ENCODE results near the gene PHF21A. TPM values are rescaled to one million over a fixed set of nuclear protein-coding genes. Genes with fewer than 3 reads are reported as not detected.
"Not testable (repeated sequence)": the region's sequence is repeated elsewhere in the genome, so short reads cannot be mapped to it uniquely, and the experiment has no call there.

PHF21A gene
- total RNA-seq, 1 donor from 2014 or later = 17.2 TPM

DNA sequence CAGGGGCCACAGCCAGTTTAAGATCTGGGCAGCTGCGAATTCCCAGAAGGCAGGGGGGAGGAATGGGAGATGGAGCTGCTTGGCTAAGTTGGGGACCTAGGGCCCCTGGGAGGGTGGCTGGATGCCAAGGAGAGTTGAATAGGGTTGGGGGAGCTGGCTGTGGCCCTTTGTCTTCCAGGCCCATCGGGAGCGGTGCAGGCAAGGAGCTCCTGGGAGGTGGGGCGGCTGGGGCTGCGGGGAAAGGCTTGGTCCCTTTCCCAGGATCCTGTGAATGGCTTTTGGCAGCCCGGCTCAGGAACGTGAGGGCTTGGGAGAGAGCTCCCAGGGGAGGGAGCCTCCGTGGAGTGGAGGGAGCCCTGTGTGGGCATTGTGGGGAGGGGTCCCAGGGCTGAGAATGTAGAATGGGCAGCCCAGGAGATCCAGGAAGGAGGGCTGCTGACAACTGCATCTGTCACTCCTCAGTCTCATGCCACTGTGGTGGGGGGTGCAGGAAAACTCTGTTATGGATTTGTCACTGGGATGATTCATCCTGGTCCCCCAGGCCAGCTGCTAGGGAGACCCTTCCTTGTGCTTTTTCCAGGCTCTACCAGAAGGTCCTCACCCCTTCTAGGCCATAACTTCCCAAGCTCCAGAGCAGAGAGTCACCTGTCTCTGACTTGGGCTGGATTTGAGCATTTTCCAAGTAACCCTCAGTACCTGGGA lies 220.2 kb downstream of the PHF21A start:
- ATAC-seq = no peak

DNA sequence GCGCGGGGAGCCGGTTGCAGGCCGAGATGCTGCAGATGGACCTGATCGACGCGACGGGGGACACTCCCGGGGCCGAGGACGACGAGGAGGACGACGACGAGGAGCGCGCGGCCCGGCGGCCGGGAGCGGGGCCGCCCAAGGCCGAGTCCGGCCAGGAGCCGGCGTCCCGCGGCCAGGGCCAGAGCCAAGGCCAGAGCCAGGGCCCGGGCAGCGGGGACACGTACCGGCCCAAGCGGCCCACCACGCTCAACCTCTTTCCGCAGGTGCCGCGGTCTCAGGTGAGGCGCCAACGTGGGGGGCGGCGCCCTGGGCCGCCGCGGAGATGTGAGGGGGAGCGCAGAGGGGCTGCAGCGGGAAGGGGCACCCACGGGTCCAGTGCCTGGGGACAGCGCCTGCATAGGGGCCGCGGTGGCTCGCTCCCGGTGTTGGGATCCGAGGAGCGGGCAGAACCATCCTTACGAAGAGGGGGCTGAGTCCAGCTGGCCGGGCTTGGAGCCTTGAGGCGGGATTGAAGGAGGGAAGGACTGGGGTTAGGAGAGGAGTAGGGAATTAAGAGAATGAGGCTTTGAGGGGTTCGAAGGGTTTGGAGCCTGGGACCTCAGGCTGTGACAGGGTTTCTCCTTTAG lies 221.0 kb downstream of the PHF21A start:
- not testable (repeated sequence) for ATAC-seq

- peak; percentile 63 for ATAC-seq
These were observed 221.6 kb downstream of the PHF21A start for GRCh38 chr11:45899448-45900174.

DNA sequence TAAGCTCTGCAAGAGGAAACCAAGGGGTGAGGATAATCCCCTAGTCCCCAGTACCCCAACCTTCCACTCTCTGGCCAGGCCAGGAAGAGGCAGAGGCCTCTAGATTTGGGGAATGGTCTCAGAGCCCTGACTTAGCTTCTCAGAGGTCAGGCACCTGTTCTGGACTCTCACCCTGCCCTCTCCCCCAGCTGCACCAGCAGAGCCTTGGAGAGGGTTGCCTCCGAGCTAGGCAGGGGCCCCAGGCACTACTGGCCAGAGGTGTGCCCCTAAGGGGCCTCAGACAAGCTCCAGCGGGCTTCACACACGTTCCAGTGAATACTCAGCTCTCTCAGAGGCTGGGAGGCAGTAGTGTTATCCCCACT lies 222.2 kb downstream of the PHF21A start:
- no peak for ATAC-seq

GRCh38 chr11:45897556-45897955 lies 223.7 kb downstream of the PHF21A start:
- no peak for ATAC-seq

GRCh38 chr11:45896422-45896984 lies 224.8 kb downstream of the PHF21A start:
- ATAC-seq = no peak

- no peak for ATAC-seq
These were observed 225.5 kb downstream of the PHF21A start for GRCh38 chr11:45895553-45896259.

GRCh38 chr11:45894555-45895247 lies 226.6 kb downstream of the PHF21A start:
- ATAC-seq = no peak

- no peak for ATAC-seq
These were observed 228.4 kb downstream of the PHF21A start for GRCh38 chr11:45892856-45893255.

DNA sequence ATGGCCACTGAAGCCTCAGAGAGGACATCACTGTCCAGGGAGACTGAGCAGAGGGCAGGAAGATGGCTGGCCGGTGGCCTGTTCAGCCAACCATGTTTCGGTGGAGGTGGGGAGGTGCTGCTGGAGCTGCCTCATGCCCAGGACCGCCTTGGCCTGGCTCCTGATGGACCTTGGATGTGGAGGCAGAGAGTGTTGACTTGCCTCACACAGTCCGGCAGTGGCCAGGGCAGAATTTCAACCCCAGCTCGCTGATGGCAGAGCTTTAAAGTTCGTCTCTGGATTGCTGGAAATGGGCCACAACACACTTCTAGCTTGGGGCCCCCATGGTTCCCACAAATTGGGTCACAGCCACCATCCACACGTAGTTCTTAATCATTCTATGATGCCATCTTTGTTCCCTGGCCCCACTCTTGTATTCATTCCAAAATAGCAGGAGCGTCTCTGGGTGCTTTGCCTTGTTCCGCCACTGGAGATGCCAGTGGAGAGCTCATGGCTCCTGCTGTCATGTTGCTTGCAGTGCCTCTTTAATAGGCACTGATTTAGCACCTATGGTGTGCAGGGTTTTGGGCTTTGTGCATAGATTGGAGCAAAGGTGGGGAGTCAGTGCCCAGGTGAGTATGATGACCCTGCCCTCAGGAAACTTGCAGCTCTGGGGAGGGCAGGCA lies 230.2 kb downstream of the PHF21A start:
- ATAC-seq = no peak

GRCh38 chr11:45889966-45890365 lies 231.3 kb downstream of the PHF21A start:
- ATAC-seq = no peak

DNA sequence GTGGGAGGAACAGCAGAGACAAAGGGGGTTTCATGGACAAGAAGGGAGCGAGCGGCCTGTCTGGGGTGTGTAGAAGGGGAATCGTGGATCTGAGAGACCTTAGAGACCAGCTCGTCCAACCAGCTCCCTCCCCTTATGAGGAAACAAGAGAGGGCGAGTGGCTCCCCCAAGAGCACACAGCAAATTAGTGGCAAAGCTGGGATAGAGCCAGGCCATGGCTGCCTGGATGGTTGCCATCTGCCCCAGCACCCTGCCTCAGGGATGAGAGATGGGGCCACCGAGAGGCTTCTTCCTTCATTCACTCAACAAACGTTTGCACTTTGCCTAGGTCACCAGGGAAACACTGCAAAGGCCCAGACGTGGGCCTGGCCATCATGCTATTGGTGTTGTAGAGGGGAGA lies 231.7 kb downstream of the PHF21A start:
- no peak for ATAC-seq

DNA sequence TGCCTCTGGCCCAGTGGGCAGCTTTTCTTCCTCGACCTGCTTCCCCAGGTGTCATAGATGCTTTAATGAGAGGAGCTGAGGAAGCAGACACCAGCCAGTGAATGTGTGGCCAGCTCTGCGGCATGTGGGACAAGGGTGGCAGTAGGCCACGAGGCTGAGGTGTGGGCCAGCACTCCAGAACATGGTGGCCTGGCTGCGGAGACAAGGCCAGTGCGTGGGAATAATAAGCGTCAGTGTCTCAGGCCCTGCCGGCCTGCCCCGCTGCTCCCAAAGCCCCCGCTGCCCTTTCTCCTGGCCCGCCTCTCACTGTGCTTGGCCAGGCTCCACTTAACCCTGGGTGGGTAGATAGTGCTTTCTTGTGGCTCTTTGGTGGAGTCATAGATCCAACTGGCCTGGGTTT lies 233.7 kb downstream of the PHF21A start:
- no peak for ATAC-seq

DNA sequence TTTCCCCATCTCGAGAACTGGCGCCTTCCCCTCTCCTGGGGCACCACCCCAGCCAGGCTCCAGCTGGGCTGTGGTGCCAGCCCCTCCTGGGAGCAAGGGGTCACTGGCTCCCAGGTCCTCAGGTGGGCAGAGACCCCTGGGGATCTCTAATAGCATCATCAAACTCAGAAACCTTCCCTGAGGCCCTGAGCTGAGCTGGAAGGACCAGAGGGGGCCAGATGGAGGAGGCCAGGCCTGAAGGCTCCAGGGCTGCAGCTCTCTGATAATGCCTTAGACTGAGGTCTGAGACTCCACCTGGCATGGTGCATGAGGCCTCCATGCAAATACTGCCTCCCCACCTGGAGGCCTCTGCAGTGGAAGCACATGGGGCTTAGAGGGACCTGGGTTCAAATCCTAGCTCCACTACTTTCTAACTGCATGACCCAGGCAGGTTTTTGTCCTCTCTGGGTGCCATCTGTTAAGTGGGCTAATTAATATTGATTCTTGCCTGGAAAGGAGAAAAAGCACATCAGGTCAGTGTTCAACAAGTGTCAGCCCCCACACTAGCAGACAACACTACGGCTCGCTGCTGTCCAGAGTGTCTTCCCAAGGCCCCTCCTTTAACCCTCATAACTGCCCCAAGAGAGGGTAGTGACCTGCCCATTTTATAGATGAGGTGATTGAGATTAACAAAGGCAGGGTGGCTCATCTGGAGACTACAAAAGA lies 234.3 kb downstream of the PHF21A start:
- no peak for ATAC-seq

DNA sequence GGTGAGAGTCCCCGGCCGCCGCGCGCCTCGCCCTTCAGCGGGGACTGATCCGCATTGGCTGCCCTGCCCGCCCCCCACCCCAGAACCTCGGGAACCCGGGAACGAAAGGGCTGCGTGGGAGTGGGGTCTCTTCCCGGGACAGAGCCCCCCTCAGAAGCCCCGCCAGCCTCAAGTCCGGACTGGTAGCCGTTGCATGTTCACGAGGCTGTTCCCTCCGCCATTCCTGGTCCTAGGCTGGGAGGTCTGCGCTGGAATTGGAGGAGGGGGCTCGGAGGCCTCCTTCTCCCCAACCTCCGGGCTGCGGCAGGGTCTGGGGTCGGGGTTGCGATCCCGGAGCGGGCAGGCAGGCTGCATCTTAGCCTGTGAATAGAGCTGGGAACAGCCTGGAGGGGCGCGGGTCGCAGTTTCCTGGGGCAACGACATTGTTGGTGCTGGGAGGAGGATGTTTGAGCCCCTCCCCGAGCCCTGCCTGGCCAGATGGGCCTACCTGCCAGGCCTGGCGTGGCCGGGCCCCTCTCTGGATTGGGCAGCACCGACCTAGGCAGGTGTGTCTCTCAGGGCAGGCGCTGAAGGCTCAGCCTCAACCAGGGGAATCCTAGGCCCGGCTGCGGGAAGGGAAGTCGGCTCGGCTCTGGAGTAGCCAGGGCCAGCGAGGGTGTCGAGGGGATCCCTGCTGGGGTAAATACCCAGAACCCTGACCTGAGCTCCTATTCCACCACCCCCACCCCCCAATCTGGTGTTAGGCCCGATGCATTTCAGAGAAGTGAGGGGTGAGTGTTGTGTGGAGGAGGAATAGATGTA lies 235.1 kb downstream of the PHF21A start:
- ATAC-seq = no peak

DNA sequence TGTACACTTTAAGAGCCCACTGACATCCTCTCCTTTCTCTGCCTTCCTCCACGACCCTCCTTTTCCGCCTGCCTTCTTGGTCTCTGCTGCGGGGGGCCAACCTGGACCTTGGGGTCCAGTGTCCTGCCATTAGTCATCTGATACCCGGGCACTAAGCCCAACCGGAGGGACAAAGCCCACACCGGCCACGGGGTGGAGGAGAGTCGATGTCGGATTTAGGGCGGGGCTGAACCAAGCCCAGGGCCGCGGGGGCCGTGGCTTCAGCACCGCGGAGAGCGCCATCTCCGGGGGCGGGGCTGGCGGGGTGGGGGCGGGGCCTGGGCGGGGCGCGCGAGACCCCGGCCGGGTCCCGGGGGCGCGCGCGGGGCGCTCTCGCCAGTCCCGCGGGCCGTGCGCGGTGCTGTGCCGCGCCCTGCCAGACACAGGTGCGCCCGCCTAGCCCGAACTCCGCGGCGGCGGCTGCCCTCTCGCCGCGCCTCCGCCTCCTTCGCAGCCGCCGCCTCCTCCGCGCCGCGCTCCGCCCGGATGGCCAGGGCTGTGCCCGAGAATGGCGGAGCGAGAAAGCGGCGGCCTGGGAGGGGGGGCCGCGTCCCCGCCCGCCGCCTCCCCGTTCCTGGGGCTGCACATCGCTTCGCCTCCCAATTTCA lies 235.9 kb downstream of the PHF21A start, which contains the start of gene MAPK8IP1:
TSS of gene MAPK8IP1 (plus strand) at position 378 of the 647 bp plus-strand sequence. CDS start at position 548, 170 bp downstream.
- peak; percentile 83 for ATAC-seq

GRCh38 chr11:45884596-45885185 lies 236.6 kb downstream of the PHF21A start:
- ATAC-seq = no peak
